VCaP (cell line): ENCODE data around the gene CPXM2.

ENCODE experiments used
- H3K27ac ChIP-seq: fragments of 450-650 bp; 2 replicates; pipeline ENCODE4 v1.5.1; 2017
- CTCF ChIP-seq: fragments of 450-650 bp; conservative IDR thresholded peaks from 2 replicates; pipeline ENCODE4 v1.5.1; 2017; ENCODE audit warnings: mild to moderate bottlenecking, moderate library complexity

CPXM2 gene

DNA sequence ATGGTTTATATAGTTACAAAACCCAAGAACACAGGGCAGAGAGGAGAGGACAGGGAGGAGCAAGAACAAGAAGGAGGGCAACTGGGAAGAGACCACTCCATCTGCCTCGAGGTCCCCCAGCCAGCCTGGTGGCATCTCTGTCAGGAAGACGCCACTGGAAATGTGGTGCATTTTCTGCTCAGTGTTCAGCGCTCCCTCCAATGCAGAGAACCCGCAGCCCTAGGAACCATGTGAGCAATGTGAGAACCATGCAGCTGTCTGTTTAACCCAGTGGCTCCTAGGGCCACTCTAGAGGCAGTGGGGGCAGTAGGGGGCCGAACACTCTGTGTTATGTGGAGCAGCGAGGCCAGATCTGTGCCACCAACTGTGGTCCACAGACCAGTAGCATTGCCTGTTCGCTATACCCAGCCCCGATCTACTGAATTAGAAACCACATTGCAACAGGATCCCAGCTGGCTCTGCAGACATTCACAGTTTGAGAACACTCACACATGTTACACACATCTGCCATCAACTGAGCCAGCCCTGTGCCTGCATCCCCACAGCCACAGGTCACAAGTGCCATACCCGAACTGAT lies 110.2 kb downstream of the CPXM2 start:
- H3K27ac ChIP-seq = no peak overlapping the region
- TF ChIP-seq CTCF = no peak

DNA sequence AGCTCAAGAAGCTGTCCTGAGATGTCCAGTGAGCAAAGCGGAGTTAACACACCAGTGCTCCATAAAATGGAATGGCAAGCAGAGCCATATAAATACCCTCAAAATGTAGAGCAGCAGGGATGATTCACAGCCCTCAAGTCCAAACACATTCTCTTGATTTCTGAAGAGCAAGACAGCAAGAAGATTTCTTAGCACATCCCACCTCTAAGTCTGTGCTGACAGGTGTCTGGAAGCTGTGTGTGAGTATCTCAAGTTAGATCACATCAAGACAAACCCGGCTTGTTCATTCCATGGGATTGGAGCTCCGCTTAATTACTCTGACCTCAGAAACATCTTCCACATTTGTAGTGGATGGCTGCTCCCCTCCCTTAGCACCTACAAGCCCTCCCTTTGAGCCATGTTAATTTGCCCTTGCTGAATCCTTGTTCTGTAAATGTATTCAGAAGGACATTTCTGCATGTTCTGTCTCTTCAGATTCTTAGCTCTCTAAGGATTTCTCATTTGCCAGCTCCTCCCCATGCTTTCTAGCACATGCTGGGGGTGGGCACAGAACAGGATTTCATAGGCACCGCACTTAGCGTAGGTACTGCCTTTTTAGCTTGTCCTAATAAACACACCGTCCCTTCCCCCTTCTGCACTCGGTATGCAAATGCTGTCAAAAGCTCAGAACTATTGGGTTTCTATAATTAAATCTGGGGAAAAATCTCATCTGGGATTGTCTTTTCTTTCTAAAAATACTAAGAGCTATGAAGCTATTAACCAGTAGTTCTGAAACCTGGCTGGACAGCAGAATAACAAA lies 112.7 kb downstream of the CPXM2 start:
- no peak for TF ChIP-seq CTCF
- H3K27ac ChIP-seq = no peak overlapping the region

GRCh38 chr10:123777881-123778280 lies 113.7 kb downstream of the CPXM2 start:
- no peak overlapping the region for H3K27ac ChIP-seq
- no peak for TF ChIP-seq CTCF

- H3K27ac ChIP-seq = no peak overlapping the region
- TF ChIP-seq CTCF = no peak
Observed at GRCh38 chr10:123774132-123774742, 117.4 kb downstream of the CPXM2 start.

DNA sequence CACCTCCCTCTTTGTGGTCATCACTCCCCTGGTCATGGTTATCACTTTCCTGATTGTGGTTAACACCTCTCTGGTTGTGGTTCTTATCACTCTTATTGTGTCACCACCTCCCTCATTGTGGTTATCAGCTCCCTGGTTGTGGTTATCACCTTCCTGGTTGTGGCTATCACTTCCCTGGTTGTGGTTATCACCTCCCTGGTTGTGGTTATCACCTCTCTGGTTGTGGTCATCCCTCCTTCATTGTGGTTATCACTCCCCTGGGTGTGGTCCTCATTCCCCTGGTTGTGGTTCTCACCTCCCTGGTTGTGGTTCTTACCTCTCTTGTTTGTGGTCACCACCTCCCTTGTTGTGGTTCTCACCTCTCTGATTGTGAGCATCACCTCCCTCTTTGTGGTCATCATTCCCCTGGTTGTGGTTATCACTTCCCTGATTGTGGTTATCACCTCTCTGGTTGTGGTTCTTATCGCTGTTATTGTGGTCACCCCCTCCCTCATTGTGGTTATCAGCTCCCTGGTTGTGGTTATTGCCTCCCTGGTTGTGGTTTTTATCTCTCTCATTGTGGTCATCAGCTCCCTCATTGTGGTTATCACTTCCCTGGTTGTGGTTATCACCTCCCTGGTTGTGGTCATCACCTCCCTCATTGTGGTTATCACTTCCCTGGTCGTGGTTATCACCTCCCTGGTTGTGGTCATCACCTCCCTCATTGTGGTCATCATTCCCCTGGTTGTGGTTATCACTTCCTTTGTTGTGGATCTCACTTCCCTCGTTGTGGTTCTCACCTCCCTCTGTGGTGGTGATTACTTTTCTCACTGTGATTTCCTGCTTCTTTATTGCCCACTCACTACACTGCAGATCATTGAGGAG lies 118.7 kb downstream of the CPXM2 start:
- TF ChIP-seq CTCF = no peak
- H3K27ac ChIP-seq = no peak overlapping the region

GRCh38 chr10:123771877-123772644 lies 119.5 kb downstream of the CPXM2 start:
- no peak for TF ChIP-seq CTCF
- no peak overlapping the region for H3K27ac ChIP-seq
